ENCODE measurements around the gene RNF207. TPM values are rescaled to one million over a fixed set of nuclear protein-coding genes. Genes with fewer than 3 reads are reported as not detected.

RNF207 gene
- total RNA-seq, 1 experiment from 2014 or later, result 6.4 TPM

DNA sequence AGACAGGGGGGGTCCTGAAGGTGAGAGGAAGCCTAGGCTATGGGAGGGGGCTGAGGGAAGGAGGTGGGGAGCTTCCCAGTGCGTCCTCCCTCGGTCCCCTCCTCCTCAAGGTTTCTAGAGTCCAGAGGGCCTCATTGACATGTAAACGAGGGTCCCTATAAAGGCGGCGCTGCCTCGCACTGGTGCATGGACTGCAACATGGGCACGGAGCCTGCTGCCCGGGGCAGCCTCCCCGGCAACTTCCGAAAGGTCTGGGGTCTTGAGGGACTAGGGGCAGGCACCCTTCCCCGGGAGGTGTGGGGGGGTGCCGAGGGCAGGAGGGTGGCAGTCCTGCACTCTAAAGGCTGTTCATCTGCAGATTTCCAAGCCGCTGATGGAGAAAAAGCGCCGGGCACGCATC is 38.1 kb downstream of the RNF207 start, which contains the start of gene HES3:
TSS of gene HES3 (plus strand) at position 187 of the 400 bp plus-strand sequence. CDS start at position 374, 187 bp downstream.
- intact Hi-C loops (cut with micrococcal nuclease; ENCODE audit: unreplicated experiment), result loop anchor here (2.0 kb wide), 1 partner anchor 135 kb away; no protein-coding TSS in a partner anchor
- H3K4me3 ChIP-seq (ENCODE audit: low read depth, low read length, poor library complexity, severe bottlenecking), result no peak within 1 kb of the TSS
- CTCF ChIA-PET, result interaction anchor here (2.5 kb wide), 1 partner anchor 191 kb away, joined by 23 read pairs; no protein-coding TSS in a partner anchor
- no peaks in the 10 kb centered on the region for H3K36me3 ChIP-seq (ENCODE audit: insufficient read depth, low read length, poor library complexity, severe bottlenecking)
- no peaks in the 10 kb centered on the region for H3K9me3 ChIP-seq (ENCODE audit: low read depth, low read length, poor library complexity, severe bottlenecking)
- no TSS peak for BruUV-seq (replicated peaks)
- H3K27me3 ChIP-seq (replicated peaks; ENCODE audit: insufficient read depth, low read depth, low read length, poor library complexity), result peaks cover 48% of the 10 kb centered on the region
- H3K27ac ChIP-seq (ENCODE audit: low read depth, low read length, poor library complexity, severe bottlenecking), result no peak within 1 kb of the TSS
- peaks cover 26% of the 10 kb centered on the region for H3K4me1 ChIP-seq (ENCODE audit: insufficient read depth, low read length, poor library complexity, severe bottlenecking)
- no peak for DNase-seq (ENCODE audit: low spot score)
- TF ChIP-seq, protein P1, sequence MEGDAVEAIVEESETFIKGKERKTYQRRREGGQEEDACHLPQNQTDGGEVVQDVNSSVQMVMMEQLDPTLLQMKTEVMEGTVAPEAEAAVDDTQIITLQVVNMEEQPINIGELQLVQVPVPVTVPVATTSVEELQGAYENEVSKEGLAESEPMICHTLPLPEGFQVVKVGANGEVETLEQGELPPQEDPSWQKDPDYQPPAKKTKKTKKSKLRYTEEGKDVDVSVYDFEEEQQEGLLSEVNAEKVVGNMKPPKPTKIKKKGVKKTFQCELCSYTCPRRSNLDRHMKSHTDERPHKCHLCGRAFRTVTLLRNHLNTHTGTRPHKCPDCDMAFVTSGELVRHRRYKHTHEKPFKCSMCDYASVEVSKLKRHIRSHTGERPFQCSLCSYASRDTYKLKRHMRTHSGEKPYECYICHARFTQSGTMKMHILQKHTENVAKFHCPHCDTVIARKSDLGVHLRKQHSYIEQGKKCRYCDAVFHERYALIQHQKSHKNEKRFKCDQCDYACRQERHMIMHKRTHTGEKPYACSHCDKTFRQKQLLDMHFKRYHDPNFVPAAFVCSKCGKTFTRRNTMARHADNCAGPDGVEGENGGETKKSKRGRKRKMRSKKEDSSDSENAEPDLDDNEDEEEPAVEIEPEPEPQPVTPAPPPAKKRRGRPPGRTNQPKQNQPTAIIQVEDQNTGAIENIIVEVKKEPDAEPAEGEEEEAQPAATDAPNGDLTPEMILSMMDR (conservative IDR thresholded peaks at IDR 0.05; ENCODE audit: low read depth, low read length), result no peak
- TF ChIP-seq EZH2 (IDR thresholded peaks at IDR 0.05; ENCODE audit: borderline replicate concordance, low read depth, low read length, poor library complexity, severe bottlenecking), result no peak
- POLR2A ChIA-PET (ENCODE audit: low non-redundant PET), result no interaction called here

DNA sequence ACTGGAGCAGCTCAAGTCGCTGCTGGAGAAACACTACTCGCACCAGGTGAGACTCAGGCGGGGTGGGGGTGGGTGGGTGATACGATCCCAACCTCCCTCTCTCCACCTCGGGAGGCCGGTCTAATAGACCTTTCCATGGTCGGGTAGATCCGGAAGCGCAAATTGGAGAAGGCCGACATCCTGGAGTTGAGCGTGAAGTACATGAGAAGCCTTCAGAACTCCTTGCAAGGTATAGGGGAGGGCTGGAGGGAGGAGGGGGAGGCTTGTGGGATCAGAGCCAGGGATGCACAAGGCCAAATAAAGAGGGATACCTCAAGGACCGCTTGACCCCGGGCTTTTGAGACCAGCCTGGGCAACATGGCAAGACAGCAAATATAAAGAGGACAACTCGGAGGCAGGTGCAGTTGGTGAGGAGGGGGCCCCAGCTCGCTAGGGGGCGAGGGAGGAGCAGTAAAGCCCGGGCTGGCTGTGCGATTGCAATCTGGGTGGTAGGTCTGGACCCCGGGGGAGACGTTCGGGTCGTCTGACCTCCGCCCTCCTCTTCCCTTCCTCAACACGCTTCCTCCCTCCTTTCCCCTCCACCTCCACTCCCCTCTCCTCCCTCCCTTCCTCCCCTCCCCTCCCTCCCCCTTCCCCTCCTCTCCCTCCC is 38.6 kb downstream of the RNF207 start:
- H3K27me3 ChIP-seq (replicated peaks; ENCODE audit: insufficient read depth, low read depth, low read length, poor library complexity), result peaks cover 50% of the 10 kb centered on the region
- ChIA-PET CTCF (interaction anchor here (0.5 to 2.5 kb wide), 8 partner anchors 8 to 194 kb away, joined by 3 to 23 read pairs (median 4); no protein-coding TSS in a partner anchor), POLR2A (ENCODE audit: low non-redundant PET) (no interaction called here)
- H3K4me1 ChIP-seq (ENCODE audit: insufficient read depth, low read length, poor library complexity, severe bottlenecking), result peaks cover 26% of the 10 kb centered on the region
- BruUV-seq (replicated peaks), result no TSS peak
- H3K9me3 ChIP-seq (ENCODE audit: low read depth, low read length, poor library complexity, severe bottlenecking), result no peaks in the 10 kb centered on the region
- intact Hi-C loops (cut with micrococcal nuclease; ENCODE audit: unreplicated experiment), result loop anchor here (2.0 kb wide), 1 partner anchor 136 kb away; no protein-coding TSS in a partner anchor
- no peak overlapping the region for H3K4me3 ChIP-seq (ENCODE audit: low read depth, low read length, poor library complexity, severe bottlenecking)
- no peaks in the 10 kb centered on the region for H3K36me3 ChIP-seq (ENCODE audit: insufficient read depth, low read length, poor library complexity, severe bottlenecking)
- H3K27ac ChIP-seq (ENCODE audit: low read depth, low read length, poor library complexity, severe bottlenecking), result no peak overlapping the region
- no peak for TF ChIP-seq EZH2 (IDR thresholded peaks at IDR 0.05; ENCODE audit: borderline replicate concordance, low read depth, low read length, poor library complexity, severe bottlenecking)
- TF ChIP-seq, protein P1 (conservative IDR thresholded peaks at IDR 0.05; ENCODE audit: low read depth, low read length), result no peak
- DNase-seq (ENCODE audit: low spot score), result no peak

DNA sequence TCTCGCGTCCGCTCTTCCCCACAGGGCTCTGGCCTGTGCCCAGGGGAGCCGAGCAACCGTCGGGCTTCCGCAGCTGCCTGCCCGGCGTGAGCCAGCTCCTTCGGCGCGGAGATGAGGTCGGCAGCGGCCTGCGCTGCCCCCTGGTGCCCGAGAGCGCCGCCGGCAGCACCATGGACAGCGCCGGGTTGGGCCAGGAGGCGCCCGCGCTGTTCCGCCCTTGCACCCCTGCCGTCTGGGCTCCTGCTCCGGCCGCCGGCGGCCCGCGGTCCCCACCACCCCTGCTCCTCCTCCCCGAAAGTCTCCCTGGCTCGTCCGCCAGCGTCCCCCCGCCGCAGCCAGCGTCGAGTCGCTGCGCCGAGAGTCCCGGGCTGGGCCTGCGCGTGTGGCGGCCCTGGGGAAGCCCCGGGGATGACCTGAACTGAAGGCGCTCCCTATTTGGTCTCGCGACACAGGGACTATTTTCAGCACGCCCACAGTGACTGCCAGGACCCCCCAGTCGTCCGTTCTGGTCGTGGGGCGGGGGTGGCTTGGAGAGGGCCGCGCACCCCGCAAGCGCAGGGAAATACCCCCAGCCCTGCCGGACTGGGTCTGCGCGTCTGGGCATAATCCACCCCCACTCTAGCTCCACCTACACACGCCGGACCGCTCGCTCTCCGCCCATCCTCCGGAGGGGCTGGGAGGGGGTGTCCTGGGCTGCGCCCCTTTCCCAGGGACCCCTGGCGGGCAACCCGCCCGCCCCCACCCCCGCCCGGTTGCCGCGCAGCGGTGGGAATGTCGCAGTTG is 39.4 kb downstream of the RNF207 start:
- H3K9me3 ChIP-seq (ENCODE audit: low read depth, low read length, poor library complexity, severe bottlenecking), result no peaks in the 10 kb centered on the region
- peak overlapping the region; percentile 46 for H3K4me3 ChIP-seq (ENCODE audit: low read depth, low read length, poor library complexity, severe bottlenecking)
- no peaks in the 10 kb centered on the region for H3K36me3 ChIP-seq (ENCODE audit: insufficient read depth, low read length, poor library complexity, severe bottlenecking)
- ChIA-PET POLR2A (ENCODE audit: low non-redundant PET) (no interaction called here), CTCF (interaction anchor here (0.5 to 2.8 kb wide), 15 partner anchors 9 to 277 kb away, joined by 3 to 23 read pairs (median 4); no protein-coding TSS in a partner anchor)
- H3K27me3 ChIP-seq (replicated peaks; ENCODE audit: insufficient read depth, low read depth, low read length, poor library complexity), result peaks cover 56% of the 10 kb centered on the region
- no TSS peak for BruUV-seq (replicated peaks)
- H3K27ac ChIP-seq (ENCODE audit: low read depth, low read length, poor library complexity, severe bottlenecking), result no peak overlapping the region
- TF ChIP-seq, protein P1 (conservative IDR thresholded peaks at IDR 0.05; ENCODE audit: low read depth, low read length), result peak; percentile 79
- no peak for TF ChIP-seq EZH2 (IDR thresholded peaks at IDR 0.05; ENCODE audit: borderline replicate concordance, low read depth, low read length, poor library complexity, severe bottlenecking)
- H3K4me1 ChIP-seq (ENCODE audit: insufficient read depth, low read length, poor library complexity, severe bottlenecking), result peaks cover 26% of the 10 kb centered on the region
- peak; percentile 88 for DNase-seq (ENCODE audit: low spot score)
- intact Hi-C loops (cut with micrococcal nuclease; ENCODE audit: unreplicated experiment), result loop anchor here (2.0 kb wide), 1 partner anchor 136 kb away; no protein-coding TSS in a partner anchor
